ENCODE data around the gene GRHPR. TPM values are rescaled to one million over a fixed set of nuclear protein-coding genes. Genes with fewer than 3 reads are reported as not detected.

Gene GRHPR
- total and polyA plus RNA-seq, 4 donors, result 125 to 524 (median 294) TPM

GRCh38 chr9:37486256-37486615 is 63.7 kb downstream of the GRHPR start:
- Histone ChIP-seq H3K4me1 (ENCODE audit: control insufficient read depth in 4 of 4, insufficient read depth in 4 of 4, low read length in 3 of 4) (peaks cover 11 to 30% (median 22%) of the 10 kb centered on the region in 4 donors), H3K27me3 (ENCODE audit: control insufficient read depth in 4 of 4, insufficient read depth in 4 of 4, low read length in 3 of 4) (no peaks in the 10 kb centered on the region), H3K9ac (ENCODE audit: low read depth in 1 of 2, low read length in 2 of 2) (peak overlapping the region; percentile 79 to 80), H3K36me3 (ENCODE audit: control insufficient read depth in 4 of 4, insufficient read depth in 3 of 4, low read depth in 1 of 4, low read length in 3 of 4) (peaks cover 2 to 21% (median 14%) of the 10 kb centered on the region in 4 donors), H3K9me3 (ENCODE audit: control insufficient read depth in 4 of 4, low read length in 3 of 4) (no peaks in the 10 kb centered on the region), H3K4me3 (ENCODE audit: low read depth in 1 of 3, low read length in 3 of 3) (peak overlapping the region; percentile 85 to 99 (median 91)), H3K27ac (ENCODE audit: low read depth in 1 of 2, low read length in 2 of 2) (peak overlapping the region; percentile 58 to 90)
- TF ChIP-seq HNF4G (IDR thresholded peaks at IDR 0.05) (no peak), EGR1 (IDR thresholded peaks at IDR 0.05; ENCODE audit: low read depth in 2 of 2) (no peak), REST (IDR thresholded peaks at IDR 0.05) (no peak), SP1 (IDR thresholded peaks at IDR 0.05) (no peak), FOXA1 (IDR thresholded peaks at IDR 0.05) (no peak), RAD21 (IDR thresholded peaks at IDR 0.05) (no peak), ATF3 (IDR thresholded peaks at IDR 0.05) (no peak), TAF1 (conservative IDR thresholded peaks at IDR 0.05) (no peak), HNF4A (conservative IDR thresholded peaks at IDR 0.05) (no peak), GABPA (IDR thresholded peaks at IDR 0.05 in 1 of 2, conservative IDR thresholded peaks at IDR 0.05 in 1 of 2) (no peak), FOXA2 (IDR thresholded peaks at IDR 0.05) (no peak), MAX (IDR thresholded peaks at IDR 0.05) (no peak), YY1 (IDR thresholded peaks at IDR 0.05) (no peak), JUND (IDR thresholded peaks at IDR 0.05) (no peak), NR2F2 (IDR thresholded peaks at IDR 0.05) (no peak)
- WGBS, result 3% methylated on average over 7 of the region's 7 CpGs
- no peak for DNase-seq (ENCODE audit: low spot score)

Other genes starting within 250 kb of the GRHPR start
- gene ZBTB5, start 42.8 kb downstream of the GRHPR start, total RNA-seq, result 1 to 10 TPM; 9.3 to 9.4 TPM
- 1 to 10 TPM; 2.4 to 3.6 TPM for gene ZBTB5, start 42.8 kb downstream of the GRHPR start, polyA plus RNA-seq
- 10 to 100 TPM; 15.5 to 25.5 TPM for gene POLR1E, start 63.3 kb downstream of the GRHPR start, total RNA-seq
- 10 to 100 TPM in 1 of 2 donors, 1 to 10 TPM in 1; 4.9 to 13.3 TPM for gene POLR1E, start 63.3 kb downstream of the GRHPR start, polyA plus RNA-seq
- gene FBXO10, start 153.7 kb downstream of the GRHPR start, total RNA-seq, result 1 to 10 TPM; 5.4 to 5.5 TPM
- 1 to 10 TPM; 1.3 to 2.7 TPM for gene FBXO10, start 153.7 kb downstream of the GRHPR start, polyA plus RNA-seq
- gene TOMM5, start 169.9 kb downstream of the GRHPR start, total RNA-seq, result 10 to 100 TPM; 43.0 to 77.7 TPM
- gene TOMM5, start 169.9 kb downstream of the GRHPR start, polyA plus RNA-seq, result 100 to 1,000 TPM in 1 of 2 donors, 10 to 100 TPM in 1; 66.1 to 107 TPM
- 1 to 10 TPM in 1 of 2 donors, under 1 TPM in 1; 0.09 to 1.8 TPM for gene FRMPD1, start 228.3 kb downstream of the GRHPR start, total RNA-seq
- under 1 TPM; 0.06 to 0.25 TPM for gene FRMPD1, start 228.3 kb downstream of the GRHPR start, polyA plus RNA-seq

All from liver (tissue), 9 donors.